Thyroid gland (tissue), 4 donors: Measurements from ENCODE around the gene ACAA1. TPM values are rescaled to one million over a fixed set of nuclear protein-coding genes. Genes with fewer than 3 reads are reported as not detected.

Experiments
- DNase-seq, 2 donors: peaks; one replicate each; pipeline ENCODE4 v3.0.0-alpha.2; 2019
- H3K27ac ChIP-seq, 3 donors: fragments of 200-600 bp; sonication (generic); 1 replicate in 2 of 3; 2 replicates in 1 of 3; pipeline ENCODE4 v1.5.1; 2016 to 2019; ENCODE audit warnings: mild to moderate bottlenecking in 1 of 3, moderate library complexity in 1 of 3
- H3K27me3 ChIP-seq: fragments of 200-600 bp; sonication (generic); one replicate; pipeline ENCODE4 v1.5.1; 2019
- H3K36me3 ChIP-seq, 2 donors: fragments of 200-600 bp; sonication (generic); one replicate each; pipeline ENCODE4 v1.5.1; 2016 to 2019
- H3K4me1 ChIP-seq, 2 donors: fragments of 200-600 bp; sonication (generic); one replicate each; pipeline ENCODE4 v1.5.1; 2017 to 2019
- H3K4me3 ChIP-seq, 3 donors: fragments of 200-600 bp; sonication (generic); replicated peaks in 1 of 3; 1 replicate in 2 of 3; 2 replicates in 1 of 3; pipeline ENCODE4 v1.5.1; 2016; ENCODE audit warnings: mild to moderate bottlenecking in 1 of 3
- H3K9me3 ChIP-seq: fragments of 200-600 bp; sonication (generic); one replicate; pipeline ENCODE4 v1.5.1; 2017
- POLR2A ChIP-seq, 2 donors: fragments of 450-650 bp; IDR thresholded peaks; one replicate each; pipeline ENCODE4 v1.6.1; 2017; ENCODE audit warnings: antibody characterized with exemption in 2 of 2, mild to moderate bottlenecking in 2 of 2, moderate library complexity in 1 of 2
- WGBS, 2 donors: methylation state at CpG; one replicate each; pipeline ENCODE4 v1.1.5; 2017; 5-methylcytosine and 5-hydroxymethylcytosine counted together
- intact Hi-C: fragments of 100-400 bp; cut with DNase I; formaldehyde crosslinking; loops from one replicate; pipeline ENCODE4 v1.15.1; 2023
- total RNA-seq, 4 donors: library from RNA; depleted of rRNA; stranded (reverse); fragments of >200 nt; gene quantifications; one replicate each; pipeline ENCODE4 v1.2.3, GENCODE V29; 2016
- TF ChIP-seq, protein P1 (sequence below), 6 experiments: fragments of 200-600 bp in 3 of 6; fragments of 450-650 bp in 3 of 6; sonication (generic) in 3 of 6; IDR thresholded peaks; one replicate each; pipeline ENCODE4 v1.5.1; 2016 to 2019; ENCODE audit warnings: antibody characterized with exemption in 6 of 6, mild to moderate bottlenecking in 2 of 6, inconsistent platforms in 1 of 6, moderate library complexity in 1 of 6

Gene ACAA1
- total RNA-seq, 4 donors from 2014 or later, result 63.3 to 86.1 (median 75.1) TPM

- H3K36me3 ChIP-seq, result no peaks in the 10 kb centered on the region
- H3K9me3 ChIP-seq, result no peaks in the 10 kb centered on the region
- 76 to 87% methylated on average over 2 of the region's 2 CpGs for WGBS, 2 donors
- intact Hi-C loops, result no loop called here
- no peaks in the 10 kb centered on the region for H3K27me3 ChIP-seq
- peaks cover 0 to 10% of the 10 kb centered on the region in 2 donors for H3K4me1 ChIP-seq
- TF ChIP-seq, protein P1, sequence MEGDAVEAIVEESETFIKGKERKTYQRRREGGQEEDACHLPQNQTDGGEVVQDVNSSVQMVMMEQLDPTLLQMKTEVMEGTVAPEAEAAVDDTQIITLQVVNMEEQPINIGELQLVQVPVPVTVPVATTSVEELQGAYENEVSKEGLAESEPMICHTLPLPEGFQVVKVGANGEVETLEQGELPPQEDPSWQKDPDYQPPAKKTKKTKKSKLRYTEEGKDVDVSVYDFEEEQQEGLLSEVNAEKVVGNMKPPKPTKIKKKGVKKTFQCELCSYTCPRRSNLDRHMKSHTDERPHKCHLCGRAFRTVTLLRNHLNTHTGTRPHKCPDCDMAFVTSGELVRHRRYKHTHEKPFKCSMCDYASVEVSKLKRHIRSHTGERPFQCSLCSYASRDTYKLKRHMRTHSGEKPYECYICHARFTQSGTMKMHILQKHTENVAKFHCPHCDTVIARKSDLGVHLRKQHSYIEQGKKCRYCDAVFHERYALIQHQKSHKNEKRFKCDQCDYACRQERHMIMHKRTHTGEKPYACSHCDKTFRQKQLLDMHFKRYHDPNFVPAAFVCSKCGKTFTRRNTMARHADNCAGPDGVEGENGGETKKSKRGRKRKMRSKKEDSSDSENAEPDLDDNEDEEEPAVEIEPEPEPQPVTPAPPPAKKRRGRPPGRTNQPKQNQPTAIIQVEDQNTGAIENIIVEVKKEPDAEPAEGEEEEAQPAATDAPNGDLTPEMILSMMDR (IDR thresholded peaks at IDR 0.05), result no peak
- no peak for TF ChIP-seq POLR2A (IDR thresholded peaks at IDR 0.05)
- H3K27ac ChIP-seq, result no peak overlapping the region
- no peak for DNase-seq
- no peak overlapping the region for H3K4me3 ChIP-seq
These were observed 17.1 kb upstream of the ACAA1 start for GRCh38 chr3:38154033-38154494.

- intact Hi-C loops, result no loop called here
- Histone ChIP-seq H3K27me3 (no peaks in the 10 kb centered on the region), H3K4me3 (no peak overlapping the region), H3K27ac (no peak overlapping the region), H3K4me1 (peaks cover 0 to 10% of the 10 kb centered on the region in 2 donors), H3K9me3 (no peaks in the 10 kb centered on the region), H3K36me3 (no peaks in the 10 kb centered on the region)
- DNase-seq, result no peak
- TF ChIP-seq, protein P1 (IDR thresholded peaks at IDR 0.05), result no peak
- TF ChIP-seq POLR2A (IDR thresholded peaks at IDR 0.05), result no peak
- 92 to 98% methylated on average over 2 of the region's 2 CpGs for WGBS, 2 donors
These were observed 16.3 kb upstream of the ACAA1 start for GRCh38 chr3:38153221-38153620.

DNA sequence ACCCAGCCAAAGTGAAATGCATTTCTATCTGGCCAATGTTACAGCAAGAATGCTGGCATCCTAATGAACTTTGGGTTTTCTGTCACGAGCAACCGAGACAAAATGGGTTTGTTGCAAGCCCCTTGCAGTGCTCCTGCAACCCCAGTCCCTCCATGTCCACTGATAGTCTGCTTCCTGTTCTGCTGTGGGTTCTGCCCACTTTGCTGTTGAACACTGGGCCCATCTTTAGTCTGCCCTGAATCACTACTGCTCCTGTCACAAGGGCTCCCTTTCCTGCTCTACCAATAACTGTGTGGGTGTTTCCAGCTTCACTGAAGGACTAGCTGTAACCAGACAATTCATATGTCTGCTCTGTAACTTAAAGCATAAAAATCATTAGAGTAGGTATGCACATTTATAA is 15.7 kb upstream of the ACAA1 start:
- intact Hi-C loops, result no loop called here
- 94 to 96% methylated on average over 2 of the region's 2 CpGs for WGBS, 2 donors
- no peak for DNase-seq

GRCh38 chr3:38151667-38152265 is 14.8 kb upstream of the ACAA1 start:
- Histone ChIP-seq H3K27ac (no peak overlapping the region), H3K4me1 (peaks cover 0 to 7% of the 10 kb centered on the region in 2 donors), H3K36me3 (no peaks in the 10 kb centered on the region), H3K4me3 (no peak overlapping the region), H3K27me3 (no peaks in the 10 kb centered on the region), H3K9me3 (no peaks in the 10 kb centered on the region)
- DNase-seq, result no peak
- TF ChIP-seq POLR2A (IDR thresholded peaks at IDR 0.05), result no peak
- TF ChIP-seq, protein P1 (IDR thresholded peaks at IDR 0.05), result no peak
- intact Hi-C loops, result no loop called here
- 88 to 89% methylated on average over 3 of the region's 3 CpGs for whole genome bisulfite sequencing, 2 donors

More for the DNA sequence above, 15.7 kb upstream of the ACAA1 start:
- peaks cover 0 to 10% of the 10 kb centered on the region in 2 donors for H3K4me1 ChIP-seq
- no peaks in the 10 kb centered on the region for H3K36me3 ChIP-seq
- no peaks in the 10 kb centered on the region for H3K9me3 ChIP-seq
- no peak overlapping the region for H3K27ac ChIP-seq
- H3K27me3 ChIP-seq, result no peaks in the 10 kb centered on the region
- no peak overlapping the region for H3K4me3 ChIP-seq
- TF ChIP-seq, protein P1 (IDR thresholded peaks at IDR 0.05), result no peak
- TF ChIP-seq POLR2A (IDR thresholded peaks at IDR 0.05), result no peak

- Histone ChIP-seq H3K4me1 (peaks cover 0 to 7% of the 10 kb centered on the region in 2 donors), H3K36me3 (no peaks in the 10 kb centered on the region), H3K4me3 (no peak overlapping the region), H3K27me3 (no peaks in the 10 kb centered on the region), H3K9me3 (no peaks in the 10 kb centered on the region), H3K27ac (no peak overlapping the region)
- 79 to 85% methylated on average over 3 of the region's 3 CpGs for WGBS, 2 donors
- TF ChIP-seq, protein P1 (IDR thresholded peaks at IDR 0.05), result no peak
- TF ChIP-seq POLR2A (IDR thresholded peaks at IDR 0.05), result no peak
- DNase-seq, result no peak
- intact Hi-C loops, result no loop called here
These were observed 14.0 kb upstream of the ACAA1 start for GRCh38 chr3:38150780-38151528.
